Activated CD8-positive, alpha-beta memory T cell treated with anti-CD3 and anti-CD28 coated beads, Interleukin-2, amount 10 ng/mL, durations not matched to agents 7 days and 5 days (primary cell): ENCODE results near the gene OAT. TPM values are rescaled to one million over a fixed set of nuclear protein-coding genes. Genes with fewer than 3 reads are reported as not detected.

Experiments used
- ATAC-seq: fragments of 150-1000 bp; cut with Tn5 transposase; one replicate; pipeline ENCODE4 v1.10.0; 2021; ENCODE audit warnings: moderate library complexity
- CTCF ChIA-PET: fragments of 350-600 bp; sonication (Branson Sonifier 250); formaldehyde crosslinking; loops from one replicate; lab custom pipeline; 2021; ENCODE audit warnings: antibody characterized with exemption; lab: Charles Lee
- DNase-seq: peaks from one replicate; pipeline ENCODE4 v3.0.0-alpha.2; 2020
- H3K27ac Mint-ChIP-seq: one replicate; pipeline ENCODE4 v1.8.0; 2021; ENCODE audit warnings: mild to moderate bottlenecking, mixed read lengths
- H3K27me3 Mint-ChIP-seq: one replicate; pipeline ENCODE4 v1.8.0; 2021; ENCODE audit warnings: mixed read lengths
- H3K36me3 Mint-ChIP-seq: one replicate; pipeline ENCODE4 v1.8.0; 2021; ENCODE audit warnings: mild to moderate bottlenecking, mixed read lengths
- H3K4me1 Mint-ChIP-seq: one replicate; pipeline ENCODE4 v1.8.0; 2021; ENCODE audit warnings: mixed read lengths
- H3K4me3 Mint-ChIP-seq: one replicate; pipeline ENCODE4 v1.8.0; 2021; ENCODE audit warnings: mild to moderate bottlenecking, moderate library complexity, mixed read lengths
- H3K9me3 Mint-ChIP-seq: one replicate; pipeline ENCODE4 v1.8.0; 2022; ENCODE audit warnings: low read depth, mixed read lengths
- total RNA-seq, 2 experiments: library from RNA; stranded (reverse); gene quantifications; one replicate each; pipeline ENCODE4 v1.2.3, GENCODE V29; 2021

The OAT gene
- total RNA-seq, 2 experiments from 2014 or later: 18.7 to 32.3 TPM

- H3K4me3 Mint-ChIP-seq: no peak overlapping the region
- CTCF ChIA-PET: interaction anchor here (0.8 kb wide), 1 partner anchor 22 kb away, joined by 3 read pairs; no protein-coding TSS in a partner anchor
- H3K36me3 Mint-ChIP-seq: no peaks in the 10 kb centered on the region
- no peaks in the 10 kb centered on the region for H3K4me1 Mint-ChIP-seq
- no peak for DNase-seq
- H3K27ac Mint-ChIP-seq: no peak overlapping the region
- H3K27me3 Mint-ChIP-seq: peaks cover 15% of the 10 kb centered on the region
- ATAC-seq: no peak
- H3K9me3 Mint-ChIP-seq: no peaks in the 10 kb centered on the region
These were observed 52.4 kb downstream of the OAT start for GRCh38 chr10:124366343-124366742.

DNA sequence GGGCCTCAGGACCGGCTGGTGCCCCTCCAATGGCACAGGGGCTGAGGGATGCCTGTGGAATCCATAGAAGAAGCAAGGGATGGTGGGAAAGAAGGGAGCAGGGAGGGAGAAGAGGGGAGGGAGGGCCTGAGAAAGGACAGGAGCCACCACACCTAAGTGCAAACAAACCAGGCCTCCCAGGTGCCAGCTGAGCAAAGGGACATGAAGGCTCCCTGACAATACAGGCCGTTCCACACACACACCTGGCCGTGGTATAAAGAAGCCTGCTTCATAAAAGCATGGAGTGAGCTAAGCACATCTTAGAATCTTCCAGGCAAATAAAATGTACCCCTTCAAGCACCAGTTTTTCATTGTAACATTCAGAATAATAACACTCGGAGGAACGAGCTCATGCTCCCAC, 54.0 kb downstream of the OAT start:
- Mint-ChIP-seq H3K27ac (no peak overlapping the region), H3K27me3 (peaks cover 8% of the 10 kb centered on the region), H3K9me3 (no peaks in the 10 kb centered on the region), H3K36me3 (no peaks in the 10 kb centered on the region), H3K4me1 (no peaks in the 10 kb centered on the region), H3K4me3 (no peak overlapping the region)
- CTCF ChIA-PET: no interaction called here
- ATAC-seq: no peak
- no peak for DNase-seq

- Mint-ChIP-seq H3K4me3 (no peak overlapping the region), H3K4me1 (no peaks in the 10 kb centered on the region), H3K36me3 (no peaks in the 10 kb centered on the region), H3K27ac (no peak overlapping the region), H3K27me3 (peaks cover 12% of the 10 kb centered on the region), H3K9me3 (no peaks in the 10 kb centered on the region)
- DNase-seq: no peak
- ATAC-seq: no peak
- CTCF ChIA-PET: interaction anchor here (1.9 kb wide), 1 partner anchor 26 kb away, joined by 6 read pairs; no protein-coding TSS in a partner anchor
These were observed 56.2 kb downstream of the OAT start for GRCh38 chr10:124362568-124362967.

DNA sequence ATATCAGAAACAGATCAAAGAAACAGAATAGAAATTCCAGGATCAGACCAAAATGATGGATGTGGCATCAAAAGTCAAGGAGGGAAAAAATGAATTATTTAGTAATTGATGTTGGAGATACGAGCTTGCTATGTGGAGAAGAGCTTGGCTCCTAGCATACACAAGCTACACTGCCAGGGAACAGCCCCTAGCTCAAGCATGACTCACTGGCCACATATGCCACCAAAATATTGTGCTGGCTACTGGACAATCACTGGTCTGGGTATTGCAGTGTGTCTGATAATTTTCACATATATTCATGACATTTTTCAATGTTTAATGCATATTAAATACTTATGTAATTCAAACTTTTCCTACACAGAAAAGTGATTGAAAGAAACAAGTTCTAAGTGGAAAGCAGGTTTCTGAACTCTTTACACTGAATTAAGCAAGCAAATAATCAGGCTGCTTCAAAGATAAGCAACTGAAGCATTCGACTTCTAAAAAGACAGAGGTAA, 59.3 kb downstream of the OAT start:
- CTCF ChIA-PET: no interaction called here
- H3K4me1 Mint-ChIP-seq: peaks cover 10% of the 10 kb centered on the region

GRCh38 chr10:124357561-124357885, 61.2 kb downstream of the OAT start:
- H3K4me1 Mint-ChIP-seq: peaks cover 12% of the 10 kb centered on the region
- H3K36me3 Mint-ChIP-seq: no peaks in the 10 kb centered on the region
- no peak for ATAC-seq
- H3K27ac Mint-ChIP-seq: no peak overlapping the region
- H3K4me3 Mint-ChIP-seq: no peak overlapping the region
- H3K9me3 Mint-ChIP-seq: no peaks in the 10 kb centered on the region
- DNase-seq: no peak
- peaks cover 17% of the 10 kb centered on the region for H3K27me3 Mint-ChIP-seq
- CTCF ChIA-PET: interaction anchor here (0.9 to 1.4 kb wide), 2 partner anchors 17 to 32 kb away, joined by 3 read pairs; no protein-coding TSS in a partner anchor

More for the DNA sequence above, 59.3 kb downstream of the OAT start:
- Mint-ChIP-seq H3K27me3 (peaks cover 17% of the 10 kb centered on the region), H3K4me3 (no peak overlapping the region), H3K36me3 (no peaks in the 10 kb centered on the region), H3K27ac (no peak overlapping the region), H3K9me3 (no peaks in the 10 kb centered on the region)
- no peak for DNase-seq
- ATAC-seq: no peak

DNA sequence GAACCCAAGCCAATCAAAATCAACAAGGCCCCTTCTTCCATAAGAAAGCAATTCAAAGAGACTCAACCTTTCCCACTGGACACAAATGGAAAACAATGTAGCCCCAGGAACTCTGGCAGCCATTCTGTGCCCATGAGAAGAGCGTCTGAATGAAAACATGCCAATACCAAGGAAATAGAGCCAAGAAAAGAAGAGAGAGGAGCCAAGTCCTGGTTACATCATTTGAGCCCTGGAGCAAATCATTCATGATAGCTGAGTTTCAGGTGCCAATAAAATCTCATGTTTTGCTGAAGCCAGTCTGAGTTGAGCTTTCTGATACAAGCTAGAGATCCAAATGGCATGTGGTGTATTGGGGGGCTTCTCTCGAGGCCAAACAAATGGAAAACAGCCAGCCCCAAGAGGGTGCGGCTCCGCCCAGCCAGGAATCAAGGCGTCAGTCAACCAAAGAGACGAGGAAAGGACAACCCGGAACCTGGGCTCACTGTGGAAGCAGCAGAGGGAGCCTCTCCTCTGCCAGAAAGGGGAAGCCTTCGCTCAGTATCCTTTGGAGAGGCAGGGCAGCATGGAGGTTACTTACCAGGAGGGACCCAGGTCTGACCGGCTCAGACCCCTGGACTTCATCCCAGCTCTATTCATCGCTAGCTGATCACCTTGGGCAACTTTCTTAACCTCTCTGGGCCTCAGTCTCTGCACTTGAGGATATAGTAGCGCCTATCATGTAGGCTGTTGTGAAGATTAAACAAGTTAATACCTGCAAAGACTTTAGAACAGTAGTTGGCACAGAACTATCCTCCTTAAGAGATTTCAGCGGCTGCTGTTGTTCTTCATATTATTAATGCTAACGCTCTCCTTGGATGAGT, 61.8 kb downstream of the OAT start:
- no peak for DNase-seq
- Mint-ChIP-seq H3K9me3 (no peaks in the 10 kb centered on the region), H3K27ac (no peak overlapping the region), H3K27me3 (peaks cover 15% of the 10 kb centered on the region), H3K4me3 (no peak overlapping the region), H3K36me3 (no peaks in the 10 kb centered on the region), H3K4me1 (peaks cover 12% of the 10 kb centered on the region)
- CTCF ChIA-PET: interaction anchor here (1.0 to 1.4 kb wide), 2 partner anchors 17 to 363 kb away, joined by 3 read pairs; no protein-coding TSS in a partner anchor
- ATAC-seq: no peak

DNA sequence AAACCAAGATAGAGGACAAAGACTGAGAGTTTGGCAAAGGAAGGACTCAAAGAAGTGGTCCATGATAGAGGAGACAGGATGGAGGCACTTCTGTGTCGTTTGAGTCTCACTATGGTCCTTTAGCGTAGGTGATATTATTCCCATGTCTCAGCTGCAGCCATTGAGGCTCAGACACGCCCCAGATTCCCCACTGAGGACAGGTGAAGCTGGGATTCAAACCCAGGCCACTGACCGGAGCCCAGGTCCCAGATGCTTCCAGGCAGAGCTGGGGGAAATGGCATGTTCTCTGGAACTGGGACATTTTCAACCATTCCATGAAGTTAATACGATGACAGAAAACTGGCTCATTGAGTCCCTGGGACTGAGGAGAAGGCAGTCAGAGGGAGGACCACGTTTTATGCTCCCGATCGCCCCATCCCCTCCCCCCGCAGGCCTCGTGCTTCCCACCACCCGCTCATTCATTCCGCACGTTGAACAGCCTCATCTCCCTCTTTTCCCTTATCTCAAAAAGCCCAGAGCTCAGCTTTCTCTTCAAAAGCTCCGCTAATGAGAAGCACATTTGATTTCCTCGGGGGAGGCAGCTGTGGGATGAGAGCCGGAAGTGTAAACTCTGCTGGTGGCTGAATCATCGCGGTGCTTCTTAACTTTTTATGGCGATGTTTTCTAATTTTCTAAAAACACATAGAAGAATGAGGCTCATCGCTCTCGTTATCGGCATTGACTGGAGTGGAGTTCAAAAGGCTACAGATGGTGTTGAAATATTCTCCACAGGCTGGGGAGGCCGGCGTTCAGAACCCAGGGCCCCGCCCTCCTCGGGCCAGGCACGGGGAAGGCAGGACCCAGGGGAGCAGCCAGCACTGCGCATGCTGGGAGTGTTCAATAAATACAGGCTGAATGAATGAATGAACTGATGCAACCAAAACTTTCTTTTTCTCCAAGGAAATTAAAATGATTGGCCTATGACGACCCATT, 64.0 kb downstream of the OAT start:
- Mint-ChIP-seq H3K4me3 (peak overlapping the region; percentile 74), H3K36me3 (no peaks in the 10 kb centered on the region), H3K27ac (peak overlapping the region; percentile 66), H3K9me3 (no peaks in the 10 kb centered on the region), H3K27me3 (peaks cover 13% of the 10 kb centered on the region), H3K4me1 (peaks cover 12% of the 10 kb centered on the region)
- CTCF ChIA-PET: interaction anchor here (1.1 to 1.8 kb wide), 4 partner anchors 34 to 360 kb away, joined by 3 to 9 read pairs (median 4); no protein-coding TSS in a partner anchor
- peak; percentile 46 for DNase-seq
- ATAC-seq: peak; percentile 95

DNA sequence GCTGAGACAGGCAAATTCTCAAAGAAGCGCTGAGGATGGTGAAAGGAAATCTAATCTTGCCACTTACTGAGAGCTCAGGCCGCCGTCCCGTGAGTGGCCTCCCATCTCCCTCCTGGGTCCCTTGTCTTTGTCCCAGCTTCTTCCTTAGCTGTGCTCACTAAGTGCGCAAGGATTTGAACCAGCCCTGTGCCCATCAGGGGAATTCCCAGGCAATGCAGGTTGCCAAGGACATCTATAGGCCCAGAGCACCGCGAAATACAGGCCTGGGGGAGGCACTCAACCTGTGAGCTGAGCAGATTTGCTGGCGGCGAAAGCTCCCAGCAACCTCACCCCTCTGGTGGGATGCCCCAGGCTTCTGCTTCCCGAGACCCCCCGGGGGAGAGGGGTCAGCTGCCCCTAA, 64.8 kb downstream of the OAT start:
- no peaks in the 10 kb centered on the region for H3K9me3 Mint-ChIP-seq
- H3K4me1 Mint-ChIP-seq: peaks cover 12% of the 10 kb centered on the region
- peaks cover 13% of the 10 kb centered on the region for H3K27me3 Mint-ChIP-seq
- H3K36me3 Mint-ChIP-seq: no peaks in the 10 kb centered on the region
- H3K27ac Mint-ChIP-seq: no peak overlapping the region
- no peak overlapping the region for H3K4me3 Mint-ChIP-seq
- CTCF ChIA-PET: interaction anchor here (0.7 to 1.8 kb wide), 5 partner anchors 35 to 359 kb away, joined by 3 to 9 read pairs (median 3); no protein-coding TSS in a partner anchor
- DNase-seq (no peak), ATAC-seq (no peak)

- Mint-ChIP-seq H3K9me3 (no peaks in the 10 kb centered on the region), H3K4me1 (peaks cover 12% of the 10 kb centered on the region), H3K4me3 (no peak overlapping the region), H3K27me3 (peaks cover 9% of the 10 kb centered on the region), H3K27ac (no peak overlapping the region), H3K36me3 (no peaks in the 10 kb centered on the region)
- CTCF ChIA-PET: interaction anchor here (0.7 to 1.8 kb wide), 4 partner anchors 36 to 359 kb away, joined by 3 to 9 read pairs (median 4); no protein-coding TSS in a partner anchor
- DNase-seq: no peak
- ATAC-seq: no peak
These were observed 65.5 kb downstream of the OAT start for GRCh38 chr10:124353091-124353815.

- CTCF ChIA-PET: interaction anchor here (1.6 kb wide), 1 partner anchor 39 kb away, joined by 5 read pairs; no protein-coding TSS in a partner anchor
- Mint-ChIP-seq H3K27me3 (peaks cover 3% of the 10 kb centered on the region), H3K4me1 (peaks cover 12% of the 10 kb centered on the region), H3K9me3 (no peaks in the 10 kb centered on the region), H3K4me3 (no peak overlapping the region), H3K27ac (no peak overlapping the region), H3K36me3 (no peaks in the 10 kb centered on the region)
- DNase-seq: no peak
- ATAC-seq: no peak
These were observed 67.1 kb downstream of the OAT start for GRCh38 chr10:124351481-124352220.

- H3K4me1 Mint-ChIP-seq: peaks cover 12% of the 10 kb centered on the region
- no peaks in the 10 kb centered on the region for H3K27me3 Mint-ChIP-seq
- CTCF ChIA-PET: interaction anchor here (1.6 kb wide), 1 partner anchor 40 kb away, joined by 5 read pairs; no protein-coding TSS in a partner anchor
- ATAC-seq: no peak
- no peak overlapping the region for H3K4me3 Mint-ChIP-seq
- H3K27ac Mint-ChIP-seq: no peak overlapping the region
- DNase-seq: no peak
- H3K9me3 Mint-ChIP-seq: no peaks in the 10 kb centered on the region
- no peaks in the 10 kb centered on the region for H3K36me3 Mint-ChIP-seq
These were observed 67.9 kb downstream of the OAT start for GRCh38 chr10:124350806-124351205.

DNA sequence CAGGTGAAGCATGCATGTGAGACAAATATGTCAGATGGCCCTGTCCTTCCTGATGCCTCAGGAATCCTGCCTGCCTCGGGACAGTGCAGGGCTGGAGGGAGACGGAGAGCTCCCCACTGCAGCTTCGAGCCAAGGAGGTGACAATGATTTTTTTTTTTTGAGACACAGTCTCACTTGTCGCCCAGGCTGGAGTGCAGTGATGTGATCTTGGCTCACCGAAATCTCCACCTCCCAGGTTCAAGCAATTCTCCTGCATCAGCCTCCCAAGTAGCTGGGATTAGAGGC, 68.8 kb downstream of the OAT start:
- H3K9me3 Mint-ChIP-seq: no peaks in the 10 kb centered on the region
- no peak overlapping the region for H3K27ac Mint-ChIP-seq
- no peak overlapping the region for H3K4me3 Mint-ChIP-seq
- DNase-seq (no peak), ATAC-seq (no peak)
- peaks cover 7% of the 10 kb centered on the region for H3K4me1 Mint-ChIP-seq
- CTCF ChIA-PET: interaction anchor here (0.6 kb wide), 1 partner anchor 39 kb away, joined by 3 read pairs; no protein-coding TSS in a partner anchor
- no peaks in the 10 kb centered on the region for H3K36me3 Mint-ChIP-seq
- no peaks in the 10 kb centered on the region for H3K27me3 Mint-ChIP-seq
